ENCODE data around the gene PTPRM.
"Not testable (repeated sequence)": the region's sequence is repeated elsewhere in the genome, so short reads cannot be mapped to it uniquely, and the experiment has no call there.

The PTPRM gene

DNA sequence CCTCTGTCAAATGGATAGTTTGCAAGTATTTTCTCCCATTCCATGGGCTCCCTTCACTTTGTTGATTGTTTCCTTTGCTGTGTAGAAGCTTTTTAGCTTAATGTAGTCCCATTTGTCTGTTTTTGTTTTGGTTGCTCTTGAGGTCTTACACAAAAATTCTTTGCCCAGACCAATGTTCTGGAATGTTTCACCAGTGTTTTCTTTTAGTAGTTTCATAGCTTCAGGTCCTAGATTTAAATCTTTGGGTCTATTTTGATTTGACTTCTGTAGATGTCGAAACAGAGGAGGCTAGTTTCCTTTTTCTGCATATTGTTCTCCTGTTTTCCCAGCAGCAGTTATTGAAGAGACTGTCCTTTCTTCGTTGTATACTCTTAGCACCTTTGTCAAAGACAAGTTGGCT, 351.6 kb downstream of the PTPRM start:
- no peak for DNase-seq

DNA sequence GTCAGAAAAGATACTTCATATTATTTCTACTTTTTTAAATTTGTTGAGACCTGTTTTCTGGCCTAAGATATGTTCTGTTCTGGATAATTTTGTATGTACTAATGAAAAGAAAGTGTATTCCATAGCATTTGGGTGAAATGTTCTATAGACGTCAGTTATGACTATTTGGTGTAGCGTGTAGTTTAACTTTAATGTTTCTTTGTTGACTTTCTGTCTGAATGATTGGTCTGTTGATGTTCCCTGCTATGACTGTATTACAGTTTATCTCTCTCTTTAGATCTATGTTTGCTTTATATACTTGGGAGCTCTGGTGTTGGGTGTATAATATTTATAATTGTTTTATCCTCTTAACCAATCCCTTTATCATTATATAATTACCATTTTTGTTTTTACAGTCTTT, 352.4 kb downstream of the PTPRM start:
- no peak for DNase-seq

DNA sequence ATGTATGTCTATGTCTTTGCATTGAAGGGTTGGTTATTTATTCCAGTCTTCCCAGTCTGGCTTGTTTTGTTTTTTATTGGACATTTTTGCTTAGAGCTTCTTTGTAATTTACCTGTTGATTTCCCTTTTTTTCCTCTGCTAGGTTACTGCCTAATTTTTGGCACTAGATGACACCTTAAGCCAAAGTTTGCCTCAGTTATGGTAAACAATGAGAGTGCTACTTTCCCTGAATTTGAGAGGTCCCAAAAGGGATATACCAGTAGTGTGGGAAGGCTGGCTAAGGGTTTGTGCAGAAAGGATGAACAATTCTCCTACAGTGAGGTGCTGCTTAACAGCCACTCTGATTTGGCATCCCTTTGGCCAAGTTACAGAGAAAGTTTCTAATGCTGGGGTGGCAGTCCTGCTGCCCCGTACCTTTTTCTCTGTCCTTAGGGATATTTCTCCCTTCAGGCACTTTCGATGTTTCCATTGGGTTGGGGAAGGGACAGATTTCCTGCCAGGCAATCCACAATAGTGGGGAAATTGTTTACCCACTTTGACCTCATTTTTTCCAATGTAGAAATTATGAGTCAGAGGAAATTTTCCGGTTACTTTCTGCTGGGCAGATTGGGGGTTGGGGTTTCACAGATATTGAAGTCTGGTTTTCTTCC, 354.9 kb downstream of the PTPRM start:
- DNase-seq = peak; percentile 85

DNA sequence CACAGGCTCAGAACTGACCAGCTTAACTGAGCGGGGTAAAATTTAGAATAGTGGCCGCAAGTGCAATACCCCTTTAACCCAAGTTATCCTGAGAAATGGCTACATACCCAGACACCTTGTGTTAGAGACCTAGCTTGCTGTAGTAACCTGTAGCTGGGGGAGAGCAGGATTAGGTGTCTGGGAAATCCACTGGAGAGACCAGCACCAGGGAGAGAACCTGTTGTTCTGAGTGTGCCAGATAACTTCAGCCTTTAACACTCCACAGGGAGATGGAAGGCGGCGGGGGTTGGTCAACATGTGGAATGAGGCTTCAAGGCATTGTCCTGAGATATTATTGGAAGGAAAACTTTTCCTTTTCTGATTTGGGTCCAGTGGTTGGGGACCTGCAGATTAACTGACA, 356.0 kb downstream of the PTPRM start:
- DNase-seq = no peak

DNA sequence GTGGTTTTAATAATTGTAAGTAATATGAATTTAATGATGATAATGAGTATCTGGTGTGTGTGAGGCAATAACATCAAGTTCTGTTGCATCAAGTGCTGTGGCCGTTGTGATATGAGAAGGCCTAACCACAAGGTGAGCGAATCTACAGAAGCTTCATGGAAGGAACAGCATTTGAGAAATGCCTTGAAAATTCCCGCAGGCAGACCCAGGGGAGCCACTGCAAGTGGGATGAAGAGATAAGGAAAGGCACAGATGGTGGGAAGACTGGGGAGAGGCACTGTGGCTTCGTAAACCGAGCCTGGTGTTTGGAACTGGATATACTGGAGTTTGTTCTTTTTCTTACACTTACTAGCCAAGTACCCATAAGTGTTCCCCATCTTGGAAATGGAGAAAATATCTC, 357.5 kb downstream of the PTPRM start:
- DNase-seq = no peak

DNA sequence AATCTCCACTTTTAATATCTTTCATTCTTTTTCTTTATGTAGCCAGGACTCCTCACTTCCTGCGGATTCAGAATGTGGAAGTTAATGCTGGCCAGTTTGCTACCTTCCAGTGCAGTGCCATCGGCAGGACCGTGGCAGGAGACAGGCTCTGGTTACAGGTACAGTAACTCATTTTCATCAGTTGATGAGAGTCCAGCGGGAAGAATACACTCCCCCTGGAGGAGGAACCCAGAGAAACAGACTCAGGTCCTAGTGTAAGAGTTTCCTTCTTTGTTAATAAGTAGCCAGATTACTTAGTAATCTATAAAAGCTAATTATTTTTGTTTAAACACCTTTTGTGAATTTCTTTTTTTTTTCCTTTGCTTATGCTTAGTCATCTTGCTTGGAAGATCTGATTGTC, 359.4 kb downstream of the PTPRM start:
- no peak for DNase-seq

DNA sequence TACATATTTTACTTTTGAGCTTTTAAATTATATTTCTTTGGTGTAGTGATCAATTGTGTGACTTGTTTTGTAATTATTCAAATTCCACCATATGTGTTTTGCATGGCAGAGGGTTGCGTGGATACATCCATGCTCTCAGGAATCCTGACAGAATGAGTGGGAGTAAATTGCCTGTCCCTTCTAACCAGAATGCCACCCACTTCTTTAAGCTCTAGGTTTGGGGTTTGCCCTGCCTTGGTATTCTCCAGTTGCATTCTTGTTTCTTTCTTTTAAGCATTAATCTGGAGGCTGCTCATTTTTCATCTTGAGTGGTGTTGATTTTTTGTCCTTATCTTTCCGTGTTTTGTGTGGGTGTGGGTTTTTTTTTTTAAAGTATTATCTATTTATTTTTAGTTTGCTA, 360.0 kb downstream of the PTPRM start:
- no peak for DNase-seq

DNA sequence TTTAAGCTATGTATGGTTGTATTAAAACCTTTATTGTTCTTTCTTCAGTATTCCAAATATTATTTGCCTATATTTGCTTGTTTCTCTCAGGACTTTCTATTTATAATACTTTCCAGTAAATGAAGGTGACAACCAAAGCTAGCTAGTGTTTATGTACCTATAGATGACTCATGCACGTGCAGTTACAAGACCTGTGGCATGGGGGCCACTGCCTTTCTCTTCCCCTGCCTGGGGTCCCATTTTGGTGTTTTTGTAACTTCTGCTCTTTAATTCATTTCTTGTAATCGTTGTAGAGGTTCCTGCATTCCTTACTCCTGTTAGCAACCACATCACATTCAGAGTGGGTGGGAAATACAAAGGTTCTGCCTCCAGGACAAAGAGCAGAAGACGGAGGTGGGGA, 364.6 kb downstream of the PTPRM start:
- DNase-seq = no peak

DNA sequence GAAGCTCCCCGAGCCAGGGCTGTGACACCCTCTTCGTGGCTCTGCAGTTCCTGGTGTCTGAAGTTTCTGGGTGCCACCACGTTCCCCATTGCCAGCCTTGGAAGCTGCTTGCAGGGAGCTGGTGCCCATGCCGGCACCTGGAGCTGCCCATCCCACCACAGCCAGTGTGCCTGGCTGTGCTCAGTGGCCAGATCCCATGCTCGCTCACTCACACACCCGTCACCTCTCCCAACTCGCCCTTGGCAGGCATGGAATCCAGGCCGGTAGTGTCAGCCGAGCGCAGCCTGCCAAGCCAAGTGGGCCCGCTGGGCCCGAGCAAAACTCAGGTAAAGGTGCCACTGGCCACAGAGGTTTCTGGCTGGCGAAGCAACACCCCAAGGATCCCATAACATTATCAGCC, 370.2 kb downstream of the PTPRM start:
- no peak for DNase-seq

DNA sequence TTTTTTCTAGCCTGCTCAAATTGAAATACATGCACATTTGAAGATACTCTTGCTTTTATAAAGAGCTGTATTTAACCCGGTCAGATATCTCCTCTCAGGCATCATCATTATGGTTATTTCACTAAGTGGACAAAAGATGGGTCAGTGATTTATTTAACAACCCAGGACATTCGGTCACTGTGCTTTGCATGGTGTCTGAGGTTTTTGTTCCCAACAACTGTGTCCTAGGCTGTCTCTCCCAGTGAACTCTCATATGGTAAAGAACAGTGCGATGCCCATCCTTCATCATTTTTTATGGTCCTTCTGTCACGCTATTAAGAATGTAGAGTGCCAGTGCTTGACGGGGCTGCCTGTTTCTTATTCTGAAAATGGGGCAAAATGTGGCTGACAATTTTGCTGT, 372.4 kb downstream of the PTPRM start:
- DNase-seq = no peak

DNA sequence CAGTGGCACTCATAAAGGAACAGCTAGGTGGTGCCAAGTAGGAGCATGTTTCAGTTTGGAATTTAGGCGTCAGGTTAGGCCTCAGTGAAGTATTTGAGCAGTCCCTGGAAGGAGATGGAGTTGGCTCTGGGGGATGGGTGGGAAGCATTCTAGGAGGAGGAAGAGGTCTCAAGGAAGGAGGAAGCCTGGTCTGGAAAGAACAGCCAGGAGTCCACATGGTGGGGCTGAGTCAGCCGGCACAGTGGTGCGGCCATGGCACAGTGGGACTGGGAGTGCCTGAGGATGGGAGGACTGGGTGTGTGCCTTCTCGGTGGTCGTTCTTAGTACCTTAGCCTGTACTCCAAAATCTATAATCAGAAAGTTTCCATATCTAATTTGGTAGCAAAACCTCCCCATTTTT, 373.3 kb downstream of the PTPRM start:
- DNase-seq = no peak

DNA sequence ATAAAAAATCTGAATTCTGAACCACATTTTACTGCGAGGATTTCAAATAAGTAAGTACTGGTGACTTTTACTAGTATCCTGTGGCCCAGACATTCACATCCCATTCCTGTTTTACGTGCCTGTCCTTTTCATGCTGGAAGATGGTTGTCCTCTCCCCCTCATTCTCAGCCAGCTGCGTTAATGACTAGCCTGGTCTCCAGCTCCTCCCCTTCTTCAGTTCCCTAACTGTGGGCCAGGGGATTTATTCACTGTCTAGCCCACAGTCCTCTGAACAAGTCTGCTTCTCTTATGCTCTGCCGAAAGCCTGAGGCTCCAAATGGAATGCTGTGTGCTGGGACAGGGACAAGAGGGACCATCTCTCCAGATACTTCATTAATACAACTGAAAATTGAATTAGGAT, 373.9 kb downstream of the PTPRM start:
- DNase-seq = no peak

DNA sequence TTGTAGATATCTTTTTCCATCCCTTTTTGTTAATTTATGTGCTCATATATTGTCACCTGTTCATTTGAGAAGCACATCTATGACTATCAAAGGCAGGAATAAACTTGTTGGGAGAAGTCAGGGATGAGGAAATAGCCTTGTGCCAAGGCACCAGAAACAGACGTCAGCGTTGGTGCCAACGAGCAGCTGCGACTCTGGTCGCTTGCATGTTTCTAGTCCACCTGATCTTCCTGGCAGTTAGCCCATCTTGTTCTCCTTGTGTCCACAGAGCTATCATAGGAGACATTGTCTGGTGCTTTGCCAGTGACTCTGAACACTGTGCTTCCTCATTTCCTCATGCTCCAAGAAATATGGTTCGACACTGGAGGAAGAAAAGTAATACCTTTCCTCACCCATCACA, 374.4 kb downstream of the PTPRM start:
- DNase-seq = no peak

DNA sequence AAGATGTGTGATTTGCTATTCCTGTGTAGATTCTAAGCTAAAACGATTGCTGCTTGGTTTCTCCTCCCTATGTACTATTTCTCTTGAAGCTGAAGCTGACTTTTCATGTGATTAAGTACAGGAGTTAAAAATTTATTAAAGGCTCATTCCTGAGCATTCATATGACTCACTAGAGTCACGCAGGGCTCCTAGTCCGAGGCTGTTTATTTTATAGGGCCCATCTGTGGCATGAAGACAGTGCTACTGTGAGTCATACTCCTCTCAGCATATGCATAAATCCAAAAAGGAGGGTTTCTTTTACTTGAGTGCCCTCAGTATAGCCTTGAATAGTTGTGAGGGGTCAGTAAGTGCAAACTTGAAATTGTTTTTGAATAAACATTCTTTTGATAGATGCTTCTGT, 378.8 kb downstream of the PTPRM start:
- DNase-seq = peak; percentile 95

DNA sequence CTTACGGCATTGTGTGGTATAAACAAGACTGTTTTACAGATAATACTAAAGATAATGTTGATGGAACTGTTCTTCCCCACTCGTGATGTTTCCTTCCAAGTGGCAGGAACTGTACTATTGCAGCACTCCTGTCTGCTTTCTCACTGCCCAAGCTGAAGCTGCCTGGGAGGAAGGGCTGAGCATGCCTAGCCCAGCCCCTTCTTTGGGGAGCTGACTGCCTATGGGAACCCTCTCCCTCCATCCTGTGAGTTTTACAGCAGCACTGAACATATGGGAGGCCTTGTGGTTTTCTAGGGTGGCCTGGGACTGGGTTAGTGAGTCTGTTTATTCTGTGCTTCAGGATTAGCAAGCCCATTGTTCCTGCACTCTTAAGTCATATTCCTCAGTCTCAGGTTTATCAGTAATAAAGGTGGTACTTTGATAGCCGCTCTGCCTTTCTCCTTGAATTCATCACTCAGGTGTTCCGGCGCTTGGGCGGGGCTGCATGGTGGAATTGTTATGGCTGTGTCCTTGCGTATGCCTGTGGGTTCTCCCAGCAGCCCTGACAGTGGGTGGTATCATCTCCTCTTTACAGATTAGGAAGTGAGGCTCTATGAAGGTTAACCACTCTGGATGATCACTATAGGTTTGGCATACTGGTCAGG, 379.7 kb downstream of the PTPRM start:
- DNase-seq = peak; percentile 82

DNA sequence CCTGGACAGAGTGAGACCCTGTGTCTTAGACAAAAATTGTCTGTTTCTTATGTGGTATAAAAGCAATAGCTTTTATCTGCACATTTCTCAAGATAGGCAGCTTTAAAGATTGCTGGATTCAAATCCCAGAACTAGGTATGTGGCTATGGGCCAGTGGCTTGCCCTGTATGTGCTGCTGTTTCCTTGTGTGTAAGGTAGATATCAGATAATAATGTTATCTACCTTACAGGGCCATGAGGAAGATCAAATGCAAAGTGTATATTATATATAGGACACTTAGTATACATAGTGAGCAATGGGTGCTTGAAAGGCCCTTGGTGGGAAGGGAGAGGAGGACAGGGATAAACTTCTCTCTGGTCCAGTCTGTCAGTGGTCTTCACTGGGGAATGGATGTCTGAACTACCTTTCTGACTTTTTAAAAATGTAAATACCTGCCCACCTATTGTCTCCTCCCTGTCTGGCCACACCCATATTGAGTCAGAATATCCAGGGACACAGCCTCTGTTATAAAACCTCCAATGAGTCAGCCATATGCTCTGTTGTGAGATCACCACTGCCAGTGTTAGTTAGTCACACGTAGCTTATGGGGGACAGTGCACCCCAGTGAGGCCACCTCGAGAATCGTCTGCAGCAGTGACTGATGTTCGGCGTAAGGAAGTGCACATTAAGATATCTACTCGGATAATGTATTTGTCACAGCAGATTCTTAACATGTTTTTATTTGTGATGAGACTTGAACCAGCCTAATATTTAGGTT, 383.4 kb downstream of the PTPRM start:
- peak; percentile 86 for DNase-seq

DNA sequence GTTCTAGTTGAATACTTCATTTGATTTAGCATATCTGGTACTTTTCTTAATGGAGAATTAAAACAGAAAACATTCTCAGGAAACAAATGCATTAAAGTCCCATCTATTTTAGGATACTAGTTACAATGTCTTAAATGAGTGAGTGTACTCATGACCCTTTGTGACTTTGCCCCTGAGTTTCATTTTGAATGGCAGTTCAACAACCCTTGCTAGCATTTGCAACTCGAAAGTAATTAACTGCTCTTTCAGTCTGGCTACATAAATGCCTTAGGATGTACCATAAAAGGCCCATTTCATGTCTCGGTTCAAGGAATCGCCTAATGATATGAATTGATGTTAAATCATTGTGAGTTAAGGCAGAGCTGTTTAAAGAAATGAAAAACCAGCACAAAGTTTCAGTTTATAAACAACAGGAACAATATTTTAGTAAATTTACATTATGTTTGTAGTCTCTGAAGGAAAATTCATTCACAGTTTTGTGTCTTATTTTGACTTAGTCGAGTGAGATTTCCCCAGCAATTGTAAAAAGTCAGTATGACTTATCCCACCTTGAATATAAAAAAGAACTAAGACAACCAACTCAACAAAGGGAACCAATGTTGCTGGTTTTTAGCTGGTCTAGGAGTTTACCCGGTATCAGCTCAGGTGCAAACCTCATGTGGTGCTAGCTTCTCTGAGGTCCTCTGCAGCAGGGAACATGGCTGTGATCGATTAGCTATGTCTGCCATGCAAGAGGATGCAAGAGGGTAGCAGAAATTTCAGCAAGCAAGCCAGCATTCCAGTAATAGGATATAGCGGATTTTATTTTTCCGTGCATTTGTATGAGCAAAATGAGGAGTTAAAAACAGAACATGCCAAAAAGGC, 386.2 kb downstream of the PTPRM start:
- no peak for DNase-seq

DNA sequence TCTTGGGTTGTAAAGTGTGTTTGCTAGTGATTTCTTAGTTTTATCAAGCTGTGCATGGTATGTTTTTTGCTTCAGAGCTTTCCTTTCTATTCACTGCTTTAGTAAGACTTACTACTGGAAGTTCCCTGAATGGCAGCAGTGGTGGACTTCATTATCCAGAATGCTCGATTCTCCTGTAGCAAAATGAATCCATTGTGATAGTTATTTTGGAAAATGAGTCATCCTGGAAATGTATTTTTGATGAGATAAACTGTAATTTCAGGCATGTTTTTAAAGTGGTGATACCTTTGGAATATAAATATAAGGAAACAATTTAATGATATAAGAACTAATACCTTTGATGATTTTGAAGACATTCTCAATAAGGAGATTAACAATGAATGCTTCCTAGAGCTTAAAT, 387.1 kb downstream of the PTPRM start:
- peak; percentile 29 for DNase-seq

DNA sequence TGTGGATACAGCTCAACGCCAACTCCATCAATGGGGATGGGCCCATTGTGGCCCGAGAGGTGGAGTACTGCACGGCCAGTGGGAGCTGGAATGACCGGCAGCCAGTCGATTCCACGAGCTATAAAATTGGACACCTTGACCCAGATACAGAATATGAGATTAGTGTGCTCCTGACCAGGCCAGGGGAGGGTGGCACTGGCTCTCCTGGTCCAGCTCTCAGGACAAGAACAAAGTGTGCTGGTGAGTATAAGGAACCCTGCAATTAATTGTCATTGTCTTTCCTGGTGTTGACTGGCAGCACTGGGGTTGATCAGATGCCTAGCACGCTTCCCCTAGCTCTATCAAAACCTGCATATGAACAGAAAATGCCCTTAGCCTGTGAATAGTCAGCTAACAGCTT, 388.1 kb downstream of the PTPRM start:
- DNase-seq = no peak

DNA sequence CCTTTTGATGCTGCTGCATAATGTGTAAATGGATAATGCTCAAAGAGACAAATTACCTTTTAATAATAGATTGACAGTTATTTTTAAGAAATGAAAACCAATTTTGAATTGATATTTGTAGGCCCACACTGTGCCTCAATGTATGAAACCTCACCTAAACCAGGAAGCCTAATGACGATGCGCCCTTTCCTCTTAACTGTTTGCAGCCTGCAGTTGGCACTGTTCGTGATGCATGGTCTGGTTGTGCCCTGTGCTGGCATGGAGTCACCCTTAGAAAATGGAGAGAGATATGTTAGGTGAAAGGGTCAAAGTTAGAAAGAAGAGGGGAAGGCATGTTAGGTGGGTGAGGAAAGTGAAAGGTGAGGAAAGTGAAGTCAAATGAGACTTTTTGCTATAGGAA, 390.2 kb downstream of the PTPRM start:
- DNase-seq = no peak

DNA sequence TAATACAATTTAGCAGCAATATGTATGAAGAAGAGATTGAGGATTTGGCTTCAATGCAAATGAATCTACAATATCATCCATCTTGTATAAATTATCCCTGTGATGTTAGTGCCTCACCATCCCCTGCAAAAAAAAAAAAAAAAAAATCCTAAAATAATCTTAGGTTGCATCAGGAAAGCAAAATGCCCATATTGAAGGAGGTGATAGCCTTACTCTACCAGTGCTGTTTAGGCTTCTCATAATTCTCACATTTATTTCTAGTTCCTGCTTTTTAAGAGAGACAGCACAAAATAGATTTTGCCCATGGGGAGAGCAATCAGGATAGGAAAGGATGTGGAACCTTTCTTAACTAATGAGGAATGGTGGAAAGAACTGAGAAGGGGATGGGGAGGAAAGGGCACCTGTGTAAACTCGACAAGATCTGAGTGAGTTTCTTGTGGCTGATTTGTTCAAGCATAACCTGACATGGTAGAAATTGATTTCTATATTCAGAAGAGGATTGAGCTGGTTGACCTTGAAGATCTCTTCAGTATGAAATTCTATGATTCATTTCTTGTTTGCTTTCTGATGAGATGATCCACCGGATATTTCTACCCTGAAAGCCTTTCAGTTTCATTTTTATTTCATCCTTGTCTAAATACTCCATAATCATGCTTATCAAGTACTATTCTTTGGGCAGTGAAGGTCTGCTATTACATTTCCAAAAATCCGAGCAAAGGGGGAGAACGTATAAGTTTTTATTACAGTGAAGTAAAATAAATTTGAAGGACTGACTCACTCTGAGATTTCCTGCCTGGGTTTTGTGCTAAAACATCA, 391.2 kb downstream of the PTPRM start:
- peak; percentile 57 for DNase-seq

DNA sequence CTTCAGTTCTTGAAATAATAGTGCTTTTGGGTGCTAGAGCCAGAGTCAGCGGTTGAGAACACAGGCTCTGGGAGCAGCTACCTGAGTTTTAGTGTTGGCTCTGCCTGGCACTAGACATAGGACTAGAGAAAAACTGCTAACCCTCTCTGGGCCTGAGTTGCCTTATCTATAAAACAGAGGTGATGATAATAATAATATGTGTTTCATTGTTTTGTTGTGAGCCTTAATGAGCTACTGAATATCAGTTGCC, 391.7 kb downstream of the PTPRM start:
- DNase-seq = no peak

DNA sequence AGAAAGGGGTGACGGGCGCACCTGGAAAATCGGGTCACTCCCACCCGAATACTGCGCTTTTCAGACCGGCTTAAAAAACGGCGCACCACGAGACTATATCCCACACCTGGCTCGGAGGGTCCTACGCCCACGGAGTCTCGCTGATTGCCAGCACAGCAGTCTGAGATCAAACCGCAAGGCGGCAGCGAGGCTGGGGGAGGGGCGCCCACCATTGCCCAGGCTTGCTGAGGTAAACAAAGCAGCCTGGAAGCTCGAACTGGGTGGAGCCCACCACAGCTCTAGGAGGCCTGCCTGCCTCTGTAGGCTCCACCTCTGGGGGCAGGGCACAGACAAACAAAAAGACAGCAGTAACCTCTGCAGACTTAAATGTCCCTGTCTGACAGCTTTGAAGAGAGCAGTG, 399.6 kb downstream of the PTPRM start:
- DNase-seq = not testable (repeated sequence)
